Activated gamma-delta T cell treated with Interleukin-2 at 50 U/mL for 16 hours (primary cell): ENCODE measurements around the gene ZCCHC17.
"Not testable (repeated sequence)": the region's sequence is repeated elsewhere in the genome, so short reads cannot be mapped to it uniquely, and the experiment has no call there.

Experiments
- DNase-seq: peaks from one replicate; pipeline ENCODE4 v3.0.0-alpha.2; 2020

Gene ZCCHC17, protein sequence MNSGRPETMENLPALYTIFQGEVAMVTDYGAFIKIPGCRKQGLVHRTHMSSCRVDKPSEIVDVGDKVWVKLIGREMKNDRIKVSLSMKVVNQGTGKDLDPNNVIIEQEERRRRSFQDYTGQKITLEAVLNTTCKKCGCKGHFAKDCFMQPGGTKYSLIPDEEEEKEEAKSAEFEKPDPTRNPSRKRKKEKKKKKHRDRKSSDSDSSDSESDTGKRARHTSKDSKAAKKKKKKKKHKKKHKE

DNA sequence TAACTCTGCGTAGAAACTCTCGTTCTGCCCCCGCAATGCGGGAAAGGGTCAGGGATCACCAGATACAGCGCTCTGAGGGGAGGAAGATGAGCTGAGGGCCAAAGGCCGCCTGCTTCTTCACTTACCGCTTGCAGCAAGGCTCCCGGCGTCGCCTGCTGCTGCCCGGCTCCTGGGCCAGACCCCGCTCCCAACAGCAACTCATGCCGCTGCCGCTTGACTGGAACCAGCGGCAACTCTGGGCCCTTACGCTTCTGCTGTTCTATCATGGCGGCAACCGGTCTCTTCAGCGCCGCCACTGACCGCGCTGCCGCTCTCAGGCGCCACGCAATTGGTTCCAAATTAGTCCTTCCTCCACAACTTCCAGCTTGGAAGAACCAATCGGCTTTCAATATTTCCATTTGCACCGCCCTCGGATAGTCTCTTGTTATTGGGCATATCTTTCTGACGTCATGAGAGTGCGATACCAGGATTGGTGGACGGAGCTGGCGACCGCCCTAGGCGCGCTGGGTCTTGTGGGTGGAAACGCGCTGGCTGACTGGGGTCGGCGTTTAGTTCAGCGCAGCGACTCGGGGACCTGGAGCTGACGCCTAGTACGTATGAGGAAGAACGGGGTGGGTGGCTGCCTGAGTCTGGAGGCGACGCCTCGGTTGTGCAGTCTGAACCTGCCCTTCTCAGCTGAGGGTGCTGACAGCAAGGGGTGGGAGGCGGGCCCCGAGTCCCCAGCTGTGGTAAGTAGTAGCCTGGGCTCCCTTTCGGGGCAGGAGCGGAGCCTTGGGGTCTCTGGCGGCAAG lies at the start of gene ZCCHC17, which contains the start of gene SNRNP40:
TSS of gene ZCCHC17 (plus strand) at position 547 of the 791 bp plus-strand sequence. CDS start 13,067 bp downstream, outside the sequence.
TSS of gene SNRNP40 (minus strand) at position 303 of the 791 bp plus-strand sequence. CDS start at position 266, 37 bp downstream.
- peak; percentile 92 for DNase-seq

DNA sequence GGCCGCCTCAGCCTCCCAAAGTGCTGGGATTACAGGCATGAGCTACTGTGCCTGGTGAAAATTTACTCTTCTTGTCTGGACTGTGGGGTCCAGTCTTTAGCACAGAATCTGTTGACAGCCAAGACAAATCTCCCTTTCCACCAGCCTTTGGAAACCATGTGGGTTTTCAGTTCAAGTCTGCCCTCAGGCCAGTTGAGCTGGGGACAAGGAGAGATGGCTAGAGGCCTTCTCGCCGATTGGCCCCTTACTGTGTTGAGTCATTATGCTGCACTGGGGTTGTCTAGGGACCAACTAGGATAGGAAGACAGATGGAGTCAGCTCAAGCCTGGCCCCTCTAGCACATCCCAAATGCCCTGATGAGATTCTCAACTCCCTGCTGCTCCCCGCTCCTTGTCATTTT lies 48.6 kb upstream of the ZCCHC17 start:
- DNase-seq = no peak

DNA sequence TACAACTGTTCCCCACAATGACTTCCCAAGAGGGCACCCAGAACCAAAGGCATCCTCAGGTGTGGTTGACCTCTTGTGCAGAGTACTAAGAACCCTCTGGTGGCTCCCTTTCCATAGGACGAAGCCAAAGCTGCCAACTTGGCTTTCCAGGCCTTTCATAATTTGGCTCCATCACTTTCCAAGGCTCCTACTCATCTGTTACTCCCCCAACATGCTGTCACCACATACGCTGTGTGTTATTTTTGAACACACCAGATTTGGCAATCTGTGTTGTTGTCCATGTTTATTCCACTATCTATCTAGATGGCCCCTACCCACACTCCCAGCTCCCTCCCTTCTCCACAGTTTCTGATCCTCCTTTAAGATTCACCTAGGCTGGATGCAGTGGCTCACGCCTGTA lies 47.0 kb upstream of the ZCCHC17 start:
- DNase-seq = no peak

DNA sequence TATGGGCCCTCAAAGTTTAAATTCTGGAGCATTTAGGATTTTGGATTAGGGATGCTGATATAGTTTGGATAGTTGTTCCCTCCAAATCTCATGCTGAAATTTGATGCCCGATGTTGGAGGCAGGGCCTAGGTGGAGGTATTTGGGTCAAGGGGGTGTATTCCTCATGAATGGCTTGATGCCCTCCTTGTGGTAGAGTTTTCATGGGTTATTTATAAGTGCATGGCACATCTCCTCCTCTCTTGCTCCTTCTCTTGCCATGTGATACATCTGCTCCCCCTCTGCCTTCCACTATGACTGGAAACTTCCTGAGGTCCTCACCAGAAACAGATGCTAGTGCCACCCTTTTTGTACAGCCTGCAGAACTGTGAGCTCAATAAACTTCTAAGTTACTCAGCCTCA lies 39.6 kb upstream of the ZCCHC17 start:
- DNase-seq = no peak

GRCh38 chr1:31258581-31258980 lies 38.3 kb upstream of the ZCCHC17 start:
- DNase-seq = no peak

- DNase-seq = no peak
Observed at GRCh38 chr1:31259746-31260145, 37.1 kb upstream of the ZCCHC17 start.

GRCh38 chr1:31261916-31262315 lies 34.9 kb upstream of the ZCCHC17 start:
- no peak for DNase-seq

- not testable (repeated sequence) for DNase-seq
Observed at GRCh38 chr1:31262393-31262792, 34.4 kb upstream of the ZCCHC17 start.

- no peak for DNase-seq
Observed at GRCh38 chr1:31263408-31263807, 33.4 kb upstream of the ZCCHC17 start.

GRCh38 chr1:31264790-31265386 lies 31.9 kb upstream of the ZCCHC17 start:
- no peak for DNase-seq

DNA sequence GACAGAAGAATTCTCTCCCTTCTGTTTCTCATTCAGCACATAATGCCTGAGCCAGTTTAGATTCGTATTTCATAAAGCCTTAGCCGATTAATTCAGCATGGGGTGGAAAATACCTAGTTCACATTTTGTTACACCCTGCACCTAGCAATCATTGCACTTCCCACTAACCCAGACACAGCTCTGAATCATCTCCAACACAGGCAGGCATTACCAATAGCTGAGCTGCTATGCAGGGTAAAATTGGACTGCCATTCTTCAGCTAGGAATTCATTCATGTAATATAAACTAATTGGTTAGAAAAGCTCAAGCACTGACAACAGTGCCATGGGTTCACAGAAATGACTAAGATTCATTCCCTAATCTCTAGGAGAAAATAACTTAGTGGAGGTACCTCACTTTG lies 30.3 kb upstream of the ZCCHC17 start:
- DNase-seq = no peak

- DNase-seq = no peak
Observed at GRCh38 chr1:31272369-31272768, 24.5 kb upstream of the ZCCHC17 start.

DNA sequence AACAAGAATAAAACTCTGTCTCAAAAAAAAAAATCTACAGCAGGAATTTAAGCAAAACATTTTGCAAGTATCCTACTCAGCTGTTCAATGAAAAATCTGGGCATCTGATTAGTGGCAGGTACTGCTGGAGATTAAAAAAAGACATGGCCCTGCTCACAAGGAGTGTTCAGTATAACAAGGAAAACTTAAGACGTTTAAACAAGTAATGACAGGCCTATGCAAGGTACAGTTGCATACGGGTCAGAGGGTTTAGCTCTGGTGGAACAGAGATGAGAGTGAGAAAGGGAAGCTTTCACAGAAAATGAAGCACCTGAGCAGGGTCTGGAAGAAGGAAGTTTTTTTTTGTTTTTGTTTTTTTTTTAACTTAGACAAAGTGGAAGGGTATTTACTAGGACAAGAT lies 23.2 kb upstream of the ZCCHC17 start:
- DNase-seq = no peak

GRCh38 chr1:31282426-31282825 lies 14.4 kb upstream of the ZCCHC17 start:
- DNase-seq = not testable (repeated sequence)

- DNase-seq = not testable (repeated sequence)
Observed at GRCh38 chr1:31287791-31288190, 9.0 kb upstream of the ZCCHC17 start.

- DNase-seq = no peak
Observed at GRCh38 chr1:31289021-31289420, 7.8 kb upstream of the ZCCHC17 start.

- no peak for DNase-seq
Observed at GRCh38 chr1:31295874-31296485, 852 bp upstream of the ZCCHC17 start.

- no peak for DNase-seq
Observed at GRCh38 chr1:31297277-31298247, 730 bp downstream of the ZCCHC17 start.

GRCh38 chr1:31299365-31299764 lies 2.5 kb downstream of the ZCCHC17 start:
- DNase-seq = no peak

DNA sequence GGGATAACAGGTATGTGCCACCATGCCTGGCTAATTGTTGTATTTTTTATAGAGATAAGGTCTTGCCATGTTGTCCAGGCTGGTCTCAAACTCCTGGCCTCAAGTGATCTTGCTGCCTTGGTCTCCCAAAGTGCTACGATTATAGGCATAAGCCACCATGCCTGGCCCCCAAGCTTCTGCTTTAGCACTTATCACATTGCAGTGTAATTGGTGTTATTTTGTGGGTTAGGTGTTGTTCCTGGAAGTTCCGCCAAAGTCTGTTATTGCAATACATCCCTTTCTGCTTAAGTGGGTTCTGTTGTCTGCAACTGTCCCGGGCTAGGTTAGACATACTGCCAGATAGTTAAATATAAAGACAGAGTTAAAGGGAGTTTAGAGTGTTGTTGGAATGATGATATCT lies 3.4 kb downstream of the ZCCHC17 start:
- DNase-seq = no peak

DNA sequence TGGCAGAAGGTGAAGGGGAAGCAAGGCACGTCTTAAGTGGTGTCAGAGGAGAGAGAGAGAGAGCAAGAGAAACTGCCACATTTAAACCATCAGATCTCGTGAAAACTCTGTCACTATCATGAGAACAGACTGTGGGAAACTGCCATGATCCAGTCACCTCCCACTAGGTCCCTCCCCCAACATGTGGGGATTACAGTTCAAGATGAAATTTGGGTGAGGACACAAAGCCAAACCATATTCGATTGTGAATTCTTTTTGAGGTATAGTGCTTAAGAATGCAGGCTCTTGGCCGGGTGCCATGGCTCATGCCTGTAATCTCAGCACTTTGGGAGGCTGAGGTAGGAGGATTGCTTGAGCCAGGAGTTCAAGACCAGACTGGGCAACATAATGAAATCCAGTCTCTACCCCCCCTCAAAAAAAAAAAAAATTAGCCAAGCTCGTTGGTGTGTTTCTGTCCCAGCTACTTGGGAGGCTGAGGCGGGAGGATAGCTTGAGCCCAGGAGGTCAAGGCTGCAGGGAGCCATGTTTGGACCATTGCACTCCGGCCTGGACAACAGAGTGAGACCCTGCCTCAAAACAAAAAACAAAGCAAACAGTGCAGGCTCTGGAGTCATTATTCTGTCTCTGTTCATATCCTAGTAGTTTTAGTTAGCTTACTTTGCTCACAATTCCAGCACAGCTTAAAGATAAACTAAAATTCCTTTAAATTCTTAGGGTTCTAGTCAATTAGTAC lies 6.0 kb downstream of the ZCCHC17 start:
- no peak for DNase-seq
